Testis (tissue), 2 donors: ENCODE results near the gene MPPED1.

ENCODE experiments used
- CTCF ChIP-seq, 3 experiments: fragments of 450-650 bp in 2 of 3; fragments of 200-600 bp in 1 of 3; sonication (generic) in 1 of 3; IDR thresholded peaks; one replicate each; pipeline ENCODE4 v1.5.1; 2016 to 2019; ENCODE audit warnings: antibody characterized with exemption in 3 of 3, mild to moderate bottlenecking in 2 of 3, moderate library complexity in 1 of 3
- POLR2A ChIP-seq: fragments of 450-650 bp; IDR thresholded peaks from one replicate; pipeline ENCODE4 v1.6.1; 2017; ENCODE audit warnings: antibody characterized with exemption, mild to moderate bottlenecking, moderate library complexity

- no peak for TF ChIP-seq CTCF (IDR thresholded peaks at IDR 0.05)
- no peak for TF ChIP-seq POLR2A
Measured at GRCh38 chr22:43475549-43476076, 63.8 kb downstream of the MPPED1 start.
